HUES48 (cell line): ENCODE results near the gene CEACAM18.

Experiments
- H3K27ac ChIP-seq: one replicate; pipeline ENCODE4 v1.7.0; 2013; ENCODE audit warnings: low read depth, low read length, inconsistent platforms
- H3K27me3 ChIP-seq: 2 replicates; pipeline ENCODE4 v1.6.1; 2013; ENCODE audit warnings: mild to moderate bottlenecking, low read length; ENCODE audit not compliant: control insufficient read depth, insufficient read depth
- H3K36me3 ChIP-seq: 2 replicates; pipeline ENCODE4 v1.6.1; 2013; ENCODE audit warnings: low read length; ENCODE audit not compliant: control insufficient read depth, insufficient read depth
- H3K4me1 ChIP-seq: 2 replicates; pipeline ENCODE4 v1.6.1; 2013; ENCODE audit warnings: mild to moderate bottlenecking, low read length; ENCODE audit not compliant: control insufficient read depth, insufficient read depth
- H3K4me3 ChIP-seq: 2 replicates; pipeline ENCODE4 v1.5.1; 2013; ENCODE audit warnings: mild to moderate bottlenecking, low read depth, low read length
- H3K9ac ChIP-seq: 2 replicates; pipeline ENCODE4 v1.6.1; 2013; ENCODE audit warnings: mild to moderate bottlenecking, low read depth, low read length, moderate library complexity
- H3K9me3 ChIP-seq: 2 replicates; pipeline ENCODE4 v1.6.1; 2013; ENCODE audit warnings: low read length; ENCODE audit not compliant: control insufficient read depth, insufficient read depth

CEACAM18 gene

GRCh38 chr19:51473009-51473707, 5.2 kb upstream of the CEACAM18 start:
- Histone ChIP-seq H3K9me3 (peaks cover 8% of the 10 kb centered on the region; the same call in 1 of the 2 replicates), H3K4me1 (no peaks in the 10 kb centered on the region), H3K36me3 (no peaks in the 10 kb centered on the region), H3K27ac (no peak overlapping the region), H3K9ac (no peak overlapping the region), H3K27me3 (no peaks in the 10 kb centered on the region), H3K4me3 (no peak overlapping the region)

- H3K4me3 ChIP-seq, result no peak overlapping the region
- no peak overlapping the region for H3K27ac ChIP-seq
- H3K27me3 ChIP-seq, result no peaks in the 10 kb centered on the region
- no peaks in the 10 kb centered on the region for H3K36me3 ChIP-seq
- no peaks in the 10 kb centered on the region for H3K4me1 ChIP-seq
- H3K9me3 ChIP-seq, result peaks cover 8% of the 10 kb centered on the region; the same call in 1 of the 2 replicates
- no peak overlapping the region for H3K9ac ChIP-seq
These were observed 2.2 kb upstream of the CEACAM18 start for GRCh38 chr19:51476164-51476563.

GRCh38 chr19:51477344-51477743, 995 bp upstream of the CEACAM18 start:
- Histone ChIP-seq H3K9ac (no peak overlapping the region), H3K9me3 (peaks cover 8% of the 10 kb centered on the region; the same call in 1 of the 2 replicates), H3K4me1 (no peaks in the 10 kb centered on the region), H3K4me3 (no peak overlapping the region), H3K27me3 (no peaks in the 10 kb centered on the region), H3K36me3 (no peaks in the 10 kb centered on the region), H3K27ac (no peak overlapping the region)

- no peak overlapping the region for H3K9ac ChIP-seq
- no peak overlapping the region for H3K27ac ChIP-seq
- no peaks in the 10 kb centered on the region for H3K36me3 ChIP-seq
- no peaks in the 10 kb centered on the region for H3K4me1 ChIP-seq
- H3K27me3 ChIP-seq, result no peaks in the 10 kb centered on the region
- H3K4me3 ChIP-seq, result no peak overlapping the region
- peaks cover 20% of the 10 kb centered on the region; the same call in 1 of the 2 replicates for H3K9me3 ChIP-seq
These were observed 1.4 kb downstream of the CEACAM18 start for GRCh38 chr19:51479531-51480331.

- no peaks in the 10 kb centered on the region for H3K36me3 ChIP-seq
- H3K4me3 ChIP-seq, result no peak overlapping the region
- H3K4me1 ChIP-seq, result no peaks in the 10 kb centered on the region
- H3K27ac ChIP-seq, result no peak overlapping the region
- no peaks in the 10 kb centered on the region for H3K27me3 ChIP-seq
- no peak overlapping the region for H3K9ac ChIP-seq
- H3K9me3 ChIP-seq, result peaks cover 28% of the 10 kb centered on the region; the same call in 1 of the 2 replicates
These were observed 2.3 kb downstream of the CEACAM18 start for GRCh38 chr19:51480590-51480989.

- no peak overlapping the region for H3K4me3 ChIP-seq
- peaks cover 47% of the 10 kb centered on the region for H3K9me3 ChIP-seq
- H3K9ac ChIP-seq, result no peak overlapping the region
- no peaks in the 10 kb centered on the region for H3K36me3 ChIP-seq
- H3K4me1 ChIP-seq, result no peaks in the 10 kb centered on the region
- no peak overlapping the region for H3K27ac ChIP-seq
- H3K27me3 ChIP-seq, result no peaks in the 10 kb centered on the region
These were observed 7.8 kb downstream of the CEACAM18 start for GRCh38 chr19:51485960-51486660.

GRCh38 chr19:51488491-51488890, 10.2 kb downstream of the CEACAM18 start:
- Histone ChIP-seq H3K9me3 (peaks cover 59% of the 10 kb centered on the region), H3K4me1 (no peaks in the 10 kb centered on the region), H3K36me3 (no peaks in the 10 kb centered on the region), H3K27ac (no peak overlapping the region), H3K27me3 (no peaks in the 10 kb centered on the region), H3K9ac (no peak overlapping the region), H3K4me3 (no peak overlapping the region)

- Histone ChIP-seq H3K9ac (no peak overlapping the region), H3K9me3 (peaks cover 61% of the 10 kb centered on the region), H3K27ac (no peak overlapping the region), H3K4me3 (no peak overlapping the region), H3K27me3 (no peaks in the 10 kb centered on the region), H3K36me3 (no peaks in the 10 kb centered on the region), H3K4me1 (no peaks in the 10 kb centered on the region)
These were observed 10.8 kb downstream of the CEACAM18 start for GRCh38 chr19:51489113-51489512.

GRCh38 chr19:51490676-51491075, 12.3 kb downstream of the CEACAM18 start:
- no peaks in the 10 kb centered on the region for H3K4me1 ChIP-seq
- H3K4me3 ChIP-seq, result no peak overlapping the region
- H3K36me3 ChIP-seq, result no peaks in the 10 kb centered on the region
- H3K9me3 ChIP-seq, result peaks cover 57% of the 10 kb centered on the region
- no peak overlapping the region for H3K9ac ChIP-seq
- no peak overlapping the region for H3K27ac ChIP-seq
- H3K27me3 ChIP-seq, result no peaks in the 10 kb centered on the region

- Histone ChIP-seq H3K4me3 (no peak overlapping the region), H3K9ac (no peak overlapping the region), H3K36me3 (no peaks in the 10 kb centered on the region), H3K9me3 (peaks cover 54% of the 10 kb centered on the region), H3K4me1 (no peaks in the 10 kb centered on the region), H3K27me3 (no peaks in the 10 kb centered on the region), H3K27ac (no peak overlapping the region)
These were observed 13.2 kb downstream of the CEACAM18 start for GRCh38 chr19:51491586-51491985.

GRCh38 chr19:51493776-51494175, 15.4 kb downstream of the CEACAM18 start:
- Histone ChIP-seq H3K36me3 (no peaks in the 10 kb centered on the region), H3K9me3 (peaks cover 73% of the 10 kb centered on the region), H3K9ac (no peak overlapping the region), H3K27me3 (no peaks in the 10 kb centered on the region), H3K4me1 (no peaks in the 10 kb centered on the region), H3K4me3 (no peak overlapping the region), H3K27ac (no peak overlapping the region)
